Suprapubic skin (tissue), 4 donors: ENCODE measurements around the gene PCBP3.

Source experiments
- CTCF ChIP-seq, 2 donors: fragments of 200-600 bp in 1 of 2; fragments of 450-650 bp in 1 of 2; sonication (generic) in 1 of 2; IDR thresholded peaks; one replicate each; pipeline ENCODE4 v1.5.1; 2016 to 2019; ENCODE audit warnings: antibody characterized with exemption in 2 of 2, mild to moderate bottlenecking in 1 of 2, moderate library complexity in 1 of 2
- EP300 ChIP-seq: sonication (generic); formaldehyde crosslinking; IDR thresholded peaks from one replicate; pipeline ENCODE4 v1.6.1; 2017; ENCODE audit warnings: antibody characterized with exemption
- POLR2A ChIP-seq, 2 donors: fragments of 450-650 bp; IDR thresholded peaks; one replicate each; pipeline ENCODE4 v1.6.1; 2017; ENCODE audit warnings: antibody characterized with exemption in 2 of 2, mild to moderate bottlenecking in 2 of 2, moderate library complexity in 2 of 2
- POLR2AphosphoS5 ChIP-seq, 3 donors: sonication (generic); formaldehyde crosslinking; IDR thresholded peaks; one replicate each; pipeline ENCODE4 v1.6.1; 2017; ENCODE audit warnings: antibody characterized with exemption in 3 of 3

GRCh38 chr21:45951676-45952075, 308.2 kb downstream of the PCBP3 start:
- TF ChIP-seq CTCF (IDR thresholded peaks at IDR 0.05) (no peak), POLR2AphosphoS5 (IDR thresholded peaks at IDR 0.05) (no peak), POLR2A (IDR thresholded peaks at IDR 0.05) (no peak), EP300 (no peak)
